ENCODE measurements around the gene SPATA31E1.

Gene SPATA31E1

GRCh38 chr9:87864915-87865314 is 17.8 kb upstream of the SPATA31E1 start:
- no peak for DNase-seq

DNA sequence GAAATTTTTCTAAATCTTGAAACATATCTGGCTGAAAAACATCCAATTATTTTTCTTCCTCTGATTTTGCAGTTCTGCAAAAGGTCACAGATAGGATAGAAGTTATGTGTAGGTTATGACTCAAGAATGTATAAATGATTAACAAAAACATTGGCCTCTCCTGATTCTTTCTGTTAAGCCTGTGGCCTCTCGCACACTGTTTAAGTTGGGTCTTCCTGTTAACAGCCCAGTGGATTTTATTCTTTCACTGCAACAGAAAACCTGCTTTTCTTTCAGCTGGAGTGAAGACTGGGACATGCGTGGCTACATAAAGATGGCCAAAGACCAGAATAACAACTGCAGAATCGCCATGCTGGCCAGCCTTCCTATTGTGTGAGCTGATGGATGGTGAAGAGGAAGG is 17.1 kb upstream of the SPATA31E1 start:
- no peak for DNase-seq

GRCh38 chr9:87867391-87867790 is 15.3 kb upstream of the SPATA31E1 start:
- no peak for DNase-seq

- DNase-seq: no peak
These were observed 14.5 kb upstream of the SPATA31E1 start for GRCh38 chr9:87868175-87868574.

- no peak for DNase-seq
These were observed 14.0 kb upstream of the SPATA31E1 start for GRCh38 chr9:87868635-87869034.

GRCh38 chr9:87869082-87869481 is 13.6 kb upstream of the SPATA31E1 start:
- no peak for DNase-seq

- DNase-seq: no peak
These were observed 11.1 kb upstream of the SPATA31E1 start for GRCh38 chr9:87871425-87872078.

DNA sequence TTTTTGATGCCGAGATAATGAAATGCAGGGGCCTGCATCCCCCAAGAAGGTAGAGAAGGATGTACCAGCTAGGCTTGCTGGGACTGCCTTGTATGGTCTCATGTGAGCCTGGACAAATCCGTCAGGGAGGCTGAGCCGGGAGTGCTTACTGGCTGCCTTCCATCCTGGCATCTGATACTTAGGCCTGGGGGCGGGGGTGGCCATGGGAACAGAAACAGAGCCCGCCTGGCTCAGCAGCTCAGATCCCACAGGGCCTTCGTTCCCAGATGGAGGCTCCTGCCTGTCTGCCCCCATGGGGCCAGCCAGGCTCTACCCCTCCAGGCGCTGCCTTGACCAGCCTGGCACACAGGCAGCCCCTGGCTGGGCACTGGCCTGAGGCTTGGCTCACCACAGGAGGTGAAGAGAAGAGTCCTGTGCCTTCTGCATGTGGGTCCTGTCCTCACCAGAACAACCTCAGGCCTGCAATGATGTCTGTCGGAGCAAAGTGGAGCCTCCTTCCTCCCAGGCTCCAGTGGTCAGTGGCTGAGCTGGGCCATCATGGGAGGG is 10.5 kb upstream of the SPATA31E1 start:
- no peak for DNase-seq

DNA sequence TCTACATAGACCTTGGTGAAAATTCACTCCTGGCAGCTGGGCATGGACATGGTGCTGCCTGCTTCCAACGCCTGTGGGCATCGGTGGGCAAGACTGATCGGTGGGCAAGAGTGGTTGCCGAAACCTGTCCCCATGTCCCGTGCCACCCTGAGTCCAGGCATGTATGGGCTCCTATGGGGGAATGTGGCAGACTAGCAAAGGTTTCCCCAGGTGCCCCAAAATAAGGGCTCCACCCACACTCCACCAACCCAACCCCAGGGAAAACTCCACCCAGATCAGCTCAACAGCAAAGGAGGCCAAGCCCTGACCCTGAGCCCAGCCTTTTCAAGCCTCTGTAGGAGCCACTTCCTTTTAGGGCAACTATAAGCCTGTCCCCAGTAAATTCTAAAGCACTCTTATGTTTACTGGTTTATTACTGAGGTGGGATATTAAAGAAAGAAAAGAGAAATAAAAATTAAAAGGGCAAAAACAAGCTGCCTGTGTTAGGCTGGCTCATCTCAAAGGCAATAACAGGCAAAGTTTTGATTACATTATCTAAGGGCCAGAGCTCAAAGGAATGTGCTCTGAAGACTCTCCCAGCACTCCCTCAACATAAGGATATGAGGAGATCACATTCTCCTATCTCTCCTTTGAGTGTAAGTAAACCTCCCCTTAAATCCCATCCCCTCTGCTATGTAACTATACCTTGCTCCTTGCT is 8.9 kb upstream of the SPATA31E1 start:
- DNase-seq: no peak

GRCh38 chr9:87874304-87874623 is 8.4 kb upstream of the SPATA31E1 start:
- no peak for DNase-seq

- DNase-seq: no peak
These were observed 7.6 kb upstream of the SPATA31E1 start for GRCh38 chr9:87875060-87875459.

DNA sequence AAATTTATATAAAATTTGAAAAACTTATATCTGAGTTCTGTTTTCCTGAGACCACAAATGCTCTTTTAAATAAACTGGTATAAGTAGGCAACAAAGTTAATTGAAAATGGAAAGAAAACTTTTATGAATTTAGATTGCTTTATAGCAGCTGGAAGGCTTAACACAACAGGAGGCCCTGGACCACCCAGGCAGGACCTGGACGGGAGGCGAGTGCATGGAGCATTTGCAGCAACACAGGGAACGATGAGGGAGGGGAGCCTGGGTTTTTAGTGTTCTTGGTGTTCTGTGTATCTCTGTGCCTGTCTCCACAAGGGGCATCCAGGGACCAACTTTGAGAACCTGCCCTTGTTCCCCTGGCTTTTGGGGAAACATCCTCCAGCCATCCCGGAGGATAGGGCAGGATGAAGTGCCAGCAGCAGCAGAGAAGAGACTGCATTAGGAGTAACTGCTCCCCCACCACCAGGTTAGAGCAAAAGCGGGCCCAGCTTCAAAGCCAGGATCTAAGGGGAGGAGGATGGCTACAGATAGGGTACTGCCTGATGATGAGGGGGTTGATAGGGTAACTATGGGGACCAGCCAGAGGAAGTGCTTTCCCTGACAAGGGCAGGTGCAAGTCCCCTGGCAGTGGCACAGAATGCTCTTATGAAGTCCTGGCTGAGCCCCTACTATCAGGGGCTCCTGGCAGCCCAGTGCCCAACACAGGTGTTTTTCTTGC is 6.7 kb upstream of the SPATA31E1 start:
- DNase-seq: no peak

GRCh38 chr9:87876708-87877107 is 6.0 kb upstream of the SPATA31E1 start:
- DNase-seq: no peak

GRCh38 chr9:87878989-87879511 is 3.6 kb upstream of the SPATA31E1 start:
- DNase-seq: no peak

DNA sequence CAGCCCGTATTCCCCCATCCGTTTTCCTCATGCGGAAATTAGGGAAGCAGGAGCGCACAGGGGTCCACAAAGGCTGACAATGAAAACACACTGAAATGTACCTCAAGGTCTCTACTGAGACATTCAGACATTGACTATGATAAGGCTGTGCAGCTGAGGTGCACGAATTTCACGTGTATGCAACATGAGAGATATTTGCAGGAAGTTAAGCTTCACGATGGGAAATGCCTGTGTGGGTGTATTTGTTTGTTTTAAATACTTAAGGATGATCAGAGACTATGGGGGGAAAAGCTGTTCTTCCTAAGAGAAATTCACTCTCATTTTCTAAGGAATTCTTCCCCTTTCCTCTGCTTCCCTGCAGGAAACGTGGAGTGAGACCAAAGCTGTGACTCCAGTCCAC is 2.6 kb upstream of the SPATA31E1 start:
- DNase-seq: no peak

- DNase-seq: no peak
These were observed 2.0 kb upstream of the SPATA31E1 start for GRCh38 chr9:87880683-87881082.

- DNase-seq: no peak
These were observed 597 bp downstream of the SPATA31E1 start for GRCh38 chr9:87883274-87883673.

GRCh38 chr9:87883990-87884389 is 1.3 kb downstream of the SPATA31E1 start:
- DNase-seq: no peak

- DNase-seq: no peak
These were observed 2.1 kb downstream of the SPATA31E1 start for GRCh38 chr9:87884578-87885459.

DNA sequence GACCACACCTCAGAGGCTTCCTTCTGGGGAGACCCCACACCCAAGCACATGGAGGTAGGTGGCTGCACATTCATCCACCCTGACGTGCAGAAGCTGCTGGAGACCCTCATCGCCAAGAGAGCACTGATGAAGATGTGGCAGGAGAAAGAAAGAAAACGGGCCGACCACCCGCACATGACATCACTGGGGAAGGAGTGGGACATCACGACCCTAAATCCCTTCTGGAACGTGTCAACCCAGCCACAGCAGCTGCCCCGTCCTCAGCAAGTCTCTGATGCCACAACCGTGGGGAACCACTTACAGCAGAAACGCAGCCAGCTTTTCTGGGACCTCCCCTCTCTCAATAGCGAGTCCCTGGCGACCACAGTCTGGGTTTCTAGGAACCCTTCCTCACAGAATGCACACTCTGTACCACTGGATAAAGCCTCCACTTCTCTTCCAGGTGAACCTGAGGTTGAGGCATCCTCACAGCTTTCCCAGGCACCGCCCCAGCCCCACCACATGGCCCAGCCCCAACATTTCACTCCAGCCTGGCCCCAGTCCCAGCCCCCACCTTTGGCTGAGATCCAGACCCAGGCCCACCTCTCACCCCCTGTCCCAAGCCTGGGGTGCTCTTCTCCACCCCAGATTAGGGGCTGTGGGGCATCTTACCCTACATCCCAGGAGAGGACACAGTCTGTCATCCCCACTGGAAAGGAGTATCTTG is 3.0 kb downstream of the SPATA31E1 start:
- DNase-seq: no peak

GRCh38 chr9:87886210-87886932 is 3.7 kb downstream of the SPATA31E1 start:
- no peak for DNase-seq

All from CD4-positive, alpha-beta T cell treated with Interleukin-17A for 4 hours (primary cell).